GM13976 (cell line): ENCODE data around the gene TM9SF4.

ENCODE experiments used
- DNase-seq: peaks from one replicate; pipeline ENCODE4 v3.0.0; 2012; ENCODE audit warnings: low spot score
- in situ Hi-C: fragments of 300-500 bp; cut with MboI; formaldehyde crosslinking; loops from one replicate; pipeline ENCODE4 v1.12.0; 2022; ENCODE audit warnings: low sequenced_read_pairs, mixed read lengths, inconsistent platforms; ENCODE audit not compliant: unreplicated experiment
- TF ChIP-seq, protein P1 (sequence below): IDR thresholded peaks from 2 replicates; pipeline ENCODE4 v1.5.1; 2012; ENCODE audit warnings: borderline replicate concordance, mild to moderate bottlenecking; ENCODE audit not compliant: insufficient read depth; ENCODE audit errors: extremely low read depth, missing control alignments, control extremely low read depth

Gene TM9SF4

GRCh38 chr20:32125506-32125905 lies 16.0 kb downstream of the TM9SF4 start:
- TF ChIP-seq, protein P1, sequence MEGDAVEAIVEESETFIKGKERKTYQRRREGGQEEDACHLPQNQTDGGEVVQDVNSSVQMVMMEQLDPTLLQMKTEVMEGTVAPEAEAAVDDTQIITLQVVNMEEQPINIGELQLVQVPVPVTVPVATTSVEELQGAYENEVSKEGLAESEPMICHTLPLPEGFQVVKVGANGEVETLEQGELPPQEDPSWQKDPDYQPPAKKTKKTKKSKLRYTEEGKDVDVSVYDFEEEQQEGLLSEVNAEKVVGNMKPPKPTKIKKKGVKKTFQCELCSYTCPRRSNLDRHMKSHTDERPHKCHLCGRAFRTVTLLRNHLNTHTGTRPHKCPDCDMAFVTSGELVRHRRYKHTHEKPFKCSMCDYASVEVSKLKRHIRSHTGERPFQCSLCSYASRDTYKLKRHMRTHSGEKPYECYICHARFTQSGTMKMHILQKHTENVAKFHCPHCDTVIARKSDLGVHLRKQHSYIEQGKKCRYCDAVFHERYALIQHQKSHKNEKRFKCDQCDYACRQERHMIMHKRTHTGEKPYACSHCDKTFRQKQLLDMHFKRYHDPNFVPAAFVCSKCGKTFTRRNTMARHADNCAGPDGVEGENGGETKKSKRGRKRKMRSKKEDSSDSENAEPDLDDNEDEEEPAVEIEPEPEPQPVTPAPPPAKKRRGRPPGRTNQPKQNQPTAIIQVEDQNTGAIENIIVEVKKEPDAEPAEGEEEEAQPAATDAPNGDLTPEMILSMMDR: no peak
- in situ Hi-C loops: no loop called here
- DNase-seq: no peak

DNA sequence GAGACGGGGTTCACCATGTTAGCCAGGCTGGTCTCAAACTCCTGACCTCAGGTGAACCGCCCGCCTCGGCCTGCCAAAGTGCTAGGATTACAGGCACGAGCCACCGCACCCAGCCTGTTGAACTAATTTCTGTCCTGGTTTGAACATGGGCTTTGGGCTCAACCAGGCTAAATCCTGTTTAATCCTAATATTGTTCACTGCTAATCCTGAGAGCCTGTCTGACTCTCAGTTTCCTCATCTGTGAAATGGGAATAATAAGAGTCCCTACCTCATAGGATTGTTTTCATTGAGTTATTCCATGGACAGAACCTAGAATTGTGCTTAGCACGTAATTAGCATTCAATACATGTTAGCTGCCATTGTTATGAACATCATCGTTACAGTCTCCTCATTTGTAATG lies 17.4 kb downstream of the TM9SF4 start:
- TF ChIP-seq, protein P1: no peak
- DNase-seq: no peak
- in situ Hi-C loops: no loop called here

DNA sequence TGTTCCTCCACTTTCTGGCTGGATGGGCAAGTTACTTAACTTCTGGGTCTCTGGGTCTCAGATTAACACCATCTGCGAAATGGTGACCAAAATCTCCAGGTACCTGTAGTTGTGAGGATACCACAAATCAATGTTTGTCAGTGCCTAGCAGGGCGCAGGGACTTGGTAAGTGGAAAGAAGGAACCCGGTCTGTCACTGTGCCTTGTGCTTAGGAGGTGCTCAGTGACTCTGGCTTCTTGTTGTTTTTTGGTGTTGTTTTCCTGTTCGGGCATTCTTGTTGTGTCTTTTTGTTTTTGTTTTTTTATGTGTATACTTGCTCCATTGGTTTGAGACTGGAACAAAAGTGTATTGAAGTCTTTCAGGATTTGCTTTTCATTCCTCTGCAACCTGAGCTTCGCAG lies 17.8 kb downstream of the TM9SF4 start:
- in situ Hi-C loops: no loop called here
- no peak for DNase-seq
- TF ChIP-seq, protein P1: no peak

- in situ Hi-C loops: no loop called here
- TF ChIP-seq, protein P1: no peak
- no peak for DNase-seq
Observed at GRCh38 chr20:32128167-32128566, 18.7 kb downstream of the TM9SF4 start.

GRCh38 chr20:32129863-32130262 lies 20.3 kb downstream of the TM9SF4 start:
- TF ChIP-seq, protein P1: no peak
- in situ Hi-C loops: no loop called here
- no peak for DNase-seq

GRCh38 chr20:32130352-32130751 lies 20.8 kb downstream of the TM9SF4 start:
- TF ChIP-seq, protein P1: no peak
- DNase-seq: no peak
- in situ Hi-C loops: no loop called here

GRCh38 chr20:32130965-32131364 lies 21.5 kb downstream of the TM9SF4 start:
- in situ Hi-C loops: no loop called here
- no peak for DNase-seq
- TF ChIP-seq, protein P1: no peak
